Measurements from ENCODE around the gene CASP8.
"Not testable (repeated sequence)": the region's sequence is repeated elsewhere in the genome, so short reads cannot be mapped to it uniquely, and the experiment has no call there.

Gene CASP8

GRCh38 chr2:201260302-201260800 lies at the start of gene CASP8:
Gene CASP8 (plus strand): TSS chr2:201260536. CDS start chr2:201266487, 5,951 bp downstream.
- peak; percentile 83 for DNase-seq

GRCh38 chr2:201215963-201216362 lies 44.4 kb upstream of the CASP8 start:
- DNase-seq, result no peak

- DNase-seq, result no peak
Measured at GRCh38 chr2:201216918-201217317, 43.4 kb upstream of the CASP8 start.

- DNase-seq, result no peak
Measured at GRCh38 chr2:201218780-201219179, 41.6 kb upstream of the CASP8 start.

- no peak for DNase-seq
Measured at GRCh38 chr2:201219328-201220096, 40.8 kb upstream of the CASP8 start.

- DNase-seq, result no peak
Measured at GRCh38 chr2:201220102-201220570, 40.2 kb upstream of the CASP8 start.

GRCh38 chr2:201223089-201224073 lies 37.0 kb upstream of the CASP8 start:
- DNase-seq, result no peak

GRCh38 chr2:201228271-201228911 lies 31.9 kb upstream of the CASP8 start:
- no peak for DNase-seq

GRCh38 chr2:201228912-201229290 lies 31.4 kb upstream of the CASP8 start:
- no peak for DNase-seq

- DNase-seq, result peak; percentile 97
Measured at GRCh38 chr2:201231781-201232466, 28.4 kb upstream of the CASP8 start.

GRCh38 chr2:201232467-201232815 lies 27.9 kb upstream of the CASP8 start:
- no peak for DNase-seq

GRCh38 chr2:201233192-201233811 lies 27.0 kb upstream of the CASP8 start:
- peak; percentile 98 for DNase-seq

GRCh38 chr2:201233812-201234662 lies 26.3 kb upstream of the CASP8 start:
- no peak for DNase-seq

- no peak for DNase-seq
Measured at GRCh38 chr2:201234663-201235135, 25.6 kb upstream of the CASP8 start.

- no peak for DNase-seq
Measured at GRCh38 chr2:201235860-201236811, 24.2 kb upstream of the CASP8 start.

GRCh38 chr2:201237486-201238123 lies 22.7 kb upstream of the CASP8 start:
- DNase-seq, result no peak

GRCh38 chr2:201239167-201239935 lies 21.0 kb upstream of the CASP8 start:
- DNase-seq, result not testable (repeated sequence)

GRCh38 chr2:201242571-201243277 lies 17.6 kb upstream of the CASP8 start:
- DNase-seq, result no peak
